CD1c-positive myeloid dendritic cell (primary cell): ENCODE measurements around the gene PLEKHA1.
A peak's percentile ranks its signal among the peaks of the same experiment; 100 is the strongest.

Experiments
- DNase-seq: peaks from one replicate; pipeline ENCODE4 v3.0.0-alpha.2; 2016; ENCODE audit errors: extremely low spot score

Gene PLEKHA1

DNA sequence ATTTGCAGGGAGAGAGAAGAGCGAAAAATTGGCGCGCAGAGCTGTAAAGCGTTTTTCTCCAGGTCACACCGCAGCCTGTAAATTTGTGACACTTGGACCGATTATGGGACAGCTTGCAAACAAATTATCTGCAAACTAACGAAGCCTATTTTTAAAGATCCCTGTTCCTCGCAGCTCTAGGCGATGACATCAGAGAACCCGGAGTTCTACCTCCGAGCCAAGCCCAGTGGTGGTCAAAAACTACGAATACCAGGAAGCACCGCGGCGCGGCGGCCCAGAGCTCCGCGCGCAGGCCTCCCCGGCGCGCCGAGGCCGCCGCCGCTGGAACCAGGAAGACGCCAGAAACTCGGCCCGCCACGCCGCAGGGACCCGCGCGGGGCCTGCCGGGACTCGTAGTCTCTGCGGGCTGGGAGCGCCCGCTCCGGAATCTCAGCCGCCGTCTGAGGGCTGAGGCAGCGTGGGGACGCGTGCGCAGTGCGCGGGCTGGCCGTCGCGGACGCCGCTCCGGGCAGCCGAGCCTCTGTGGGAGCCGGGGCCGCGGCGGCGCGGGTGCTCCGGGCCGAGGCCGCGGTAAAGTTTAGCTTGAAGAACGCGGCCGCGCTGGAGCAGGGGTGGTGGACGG, at the start of gene PLEKHA1:
TSS of gene PLEKHA1 (plus strand) at position 472 of the 622 bp plus-strand sequence. CDS start 18,493 bp downstream, outside the sequence.
- peak; percentile 98 for DNase-seq

DNA sequence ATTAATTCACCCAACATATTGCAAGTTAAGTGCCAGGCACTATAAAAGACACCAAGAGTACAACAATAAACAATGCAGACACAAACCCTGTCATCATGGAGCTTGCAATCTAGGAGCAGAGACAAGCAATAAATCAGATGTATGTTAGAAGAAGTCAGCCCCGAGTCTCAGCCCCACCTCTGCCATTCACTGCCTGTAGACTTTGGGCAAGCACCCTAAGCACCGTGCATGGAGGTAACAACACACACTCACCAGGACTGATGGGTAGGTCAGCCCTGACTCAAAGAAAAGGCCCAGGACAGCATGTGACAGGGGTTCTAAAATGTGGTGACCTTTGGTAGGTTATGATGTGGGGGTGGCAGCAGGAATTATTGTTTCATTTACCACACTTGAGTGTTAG, 49.3 kb upstream of the PLEKHA1 start:
- DNase-seq: no peak

- DNase-seq: no peak
Observed at GRCh38 chr10:122326385-122326784, 48.1 kb upstream of the PLEKHA1 start.

DNA sequence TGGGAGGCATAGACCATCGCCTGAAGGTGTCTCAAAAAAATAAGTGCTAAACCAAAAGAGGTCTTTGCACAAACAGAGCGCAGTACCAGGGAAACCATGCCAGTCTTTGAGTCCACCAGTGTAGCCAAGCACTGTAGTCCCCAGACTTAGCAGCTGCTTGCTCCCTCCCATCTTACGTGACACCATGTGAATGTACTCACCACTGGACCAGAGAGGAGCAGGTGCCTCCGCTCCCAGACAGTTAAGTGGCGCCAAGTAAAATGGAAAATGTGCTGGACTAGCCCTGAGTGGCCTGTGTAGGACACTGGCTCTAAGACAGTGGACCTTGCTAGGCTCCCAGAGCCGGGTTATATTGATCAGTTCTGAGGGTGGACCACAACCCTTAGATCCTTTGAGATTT, 47.7 kb upstream of the PLEKHA1 start:
- no peak for DNase-seq

DNA sequence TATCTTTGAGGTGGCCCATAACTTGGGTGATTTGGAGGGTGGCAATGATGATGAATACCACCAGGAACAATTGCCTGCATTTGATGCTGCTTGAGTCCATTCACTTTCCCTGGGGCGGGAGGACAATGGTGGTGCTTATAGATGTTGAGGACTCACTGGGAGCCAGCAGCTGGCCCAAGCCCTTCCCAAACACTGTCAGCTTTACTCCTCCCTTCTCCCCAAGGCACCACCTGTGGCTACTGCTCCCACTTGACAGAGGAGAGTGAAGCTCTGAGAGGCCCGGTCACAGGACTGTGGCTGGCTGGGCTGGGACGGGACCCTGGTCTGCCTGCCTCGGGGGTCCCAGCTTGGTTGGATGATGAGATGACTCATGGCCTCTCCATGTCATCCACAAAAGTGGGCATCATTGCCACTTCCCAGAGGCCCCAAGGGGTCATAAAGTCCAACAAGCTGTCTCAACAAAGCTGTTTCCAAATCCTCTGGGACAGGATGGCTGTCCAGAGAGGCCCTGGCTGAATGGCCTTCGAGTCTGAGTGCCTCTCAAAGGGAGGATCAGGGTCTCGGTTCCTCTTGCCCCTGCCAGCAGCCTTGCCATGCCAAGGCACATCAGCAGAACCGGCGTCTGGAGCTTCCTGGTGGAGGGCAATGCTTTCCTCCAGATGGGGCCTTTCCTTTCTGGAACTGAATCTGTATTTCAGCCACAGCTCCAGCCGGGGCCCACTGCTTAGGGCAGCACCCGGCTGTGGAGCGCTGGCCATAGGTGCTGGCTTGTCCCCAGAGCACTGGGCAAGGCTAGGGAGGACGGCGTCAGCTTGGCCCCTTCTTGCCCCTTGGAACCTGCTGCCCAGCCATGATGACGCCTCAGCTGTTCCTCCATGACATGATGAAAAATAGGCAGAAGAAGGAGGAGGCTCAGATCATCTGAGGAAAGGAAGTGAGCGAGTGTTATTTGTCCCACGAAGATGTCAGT, 47.0 kb upstream of the PLEKHA1 start:
- DNase-seq: no peak

GRCh38 chr10:122328676-122329075, 45.8 kb upstream of the PLEKHA1 start:
- DNase-seq: peak; percentile 73

- DNase-seq: no peak
Observed at GRCh38 chr10:122329416-122329815, 45.1 kb upstream of the PLEKHA1 start.

DNA sequence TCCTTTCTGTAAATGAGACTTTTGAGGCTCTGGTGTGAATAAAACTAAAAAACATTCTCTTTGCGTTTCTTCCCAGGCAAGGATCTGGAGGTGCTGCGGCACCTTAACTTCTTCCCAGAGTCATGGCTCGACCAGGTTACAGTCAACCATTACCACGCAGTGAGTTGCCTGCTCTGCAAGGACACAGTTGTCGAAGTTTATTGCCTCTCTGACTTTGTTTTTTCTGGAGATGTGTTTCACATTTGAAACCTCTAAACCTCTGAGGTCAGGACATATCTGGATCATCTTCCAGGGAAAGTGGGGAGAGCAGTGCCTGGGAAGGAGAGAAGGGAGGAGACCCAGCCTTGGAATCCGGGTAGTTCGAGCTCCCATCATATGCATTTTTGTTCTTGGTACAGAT, 43.4 kb upstream of the PLEKHA1 start:
- no peak for DNase-seq

DNA sequence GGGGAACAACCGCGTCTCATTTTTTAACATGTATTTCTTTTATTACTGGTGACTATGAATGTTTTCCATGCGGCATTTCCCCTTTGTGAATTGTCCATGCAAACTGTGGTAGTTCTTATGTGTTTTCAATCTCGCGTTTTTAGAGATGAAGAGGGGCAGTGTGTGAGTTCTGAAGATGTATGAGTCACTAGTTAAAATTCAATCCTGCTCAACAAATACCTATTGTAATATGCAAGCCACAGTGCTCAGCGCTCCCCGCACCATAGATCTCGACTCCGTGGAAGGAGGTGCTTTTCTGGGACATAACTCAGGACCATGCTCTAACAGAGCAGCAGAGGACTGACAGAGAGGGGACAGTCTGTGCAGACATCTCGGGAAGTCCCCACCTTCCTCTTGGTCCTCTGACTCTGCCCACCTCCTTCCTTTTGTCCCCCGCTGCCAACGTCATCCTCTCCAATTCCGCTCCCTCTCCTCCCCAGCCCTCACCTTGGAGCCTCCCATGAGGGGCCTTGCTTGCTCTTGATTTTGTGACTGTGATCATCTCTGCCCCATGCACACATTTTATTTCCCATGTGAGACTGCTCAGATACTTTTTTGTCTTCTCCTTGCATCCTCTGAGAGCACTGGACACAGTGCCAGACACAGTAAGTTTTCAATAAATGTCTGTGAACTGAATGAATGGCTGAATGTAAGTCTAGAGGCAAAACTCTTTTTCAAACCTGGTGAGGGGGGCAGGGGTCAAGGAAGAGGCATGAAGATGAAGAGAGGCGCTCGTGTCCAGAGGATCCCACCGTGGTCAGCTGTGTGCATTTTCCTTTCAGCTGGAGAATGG, 42.7 kb upstream of the PLEKHA1 start:
- DNase-seq: no peak

DNA sequence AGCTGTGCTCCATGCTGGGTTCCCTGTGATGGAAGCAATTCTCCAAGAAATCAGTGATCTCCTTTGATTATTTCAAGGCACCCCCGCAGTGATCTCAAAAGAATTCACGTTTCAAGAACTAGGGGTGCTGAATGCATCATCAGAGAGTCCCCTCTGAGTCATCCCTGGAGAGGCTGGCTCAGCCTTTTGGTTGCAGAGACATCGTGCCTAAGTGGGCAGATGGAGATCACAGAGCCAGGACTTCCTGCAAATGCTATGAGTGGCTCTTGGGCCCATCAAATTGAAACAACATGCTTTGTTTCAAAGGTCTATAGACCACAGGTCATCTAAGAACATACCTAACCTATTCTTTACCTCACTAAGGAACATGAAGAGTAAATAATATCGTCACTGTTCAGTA, 41.5 kb upstream of the PLEKHA1 start:
- peak; percentile 27 for DNase-seq

GRCh38 chr10:122336332-122336731, 38.2 kb upstream of the PLEKHA1 start:
- no peak for DNase-seq

DNA sequence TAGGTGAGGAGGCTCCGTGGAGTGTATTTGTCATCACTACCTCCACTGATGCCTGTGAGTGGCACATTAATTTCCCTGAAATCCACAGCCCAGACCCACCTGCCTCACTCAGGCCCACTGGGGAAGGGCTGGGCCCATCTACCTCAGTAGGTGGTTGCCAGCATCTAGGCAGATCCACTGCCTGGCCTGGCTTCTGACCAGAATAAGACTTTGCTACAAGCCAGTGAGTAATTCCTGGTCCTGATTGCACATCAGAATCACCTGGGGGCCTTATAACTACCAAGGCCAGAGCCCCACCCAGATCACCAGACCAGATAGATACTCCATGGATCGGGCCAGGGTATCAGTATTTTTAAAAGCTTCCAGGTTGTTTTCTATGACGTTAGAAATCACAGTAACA, 37.5 kb upstream of the PLEKHA1 start:
- no peak for DNase-seq

DNA sequence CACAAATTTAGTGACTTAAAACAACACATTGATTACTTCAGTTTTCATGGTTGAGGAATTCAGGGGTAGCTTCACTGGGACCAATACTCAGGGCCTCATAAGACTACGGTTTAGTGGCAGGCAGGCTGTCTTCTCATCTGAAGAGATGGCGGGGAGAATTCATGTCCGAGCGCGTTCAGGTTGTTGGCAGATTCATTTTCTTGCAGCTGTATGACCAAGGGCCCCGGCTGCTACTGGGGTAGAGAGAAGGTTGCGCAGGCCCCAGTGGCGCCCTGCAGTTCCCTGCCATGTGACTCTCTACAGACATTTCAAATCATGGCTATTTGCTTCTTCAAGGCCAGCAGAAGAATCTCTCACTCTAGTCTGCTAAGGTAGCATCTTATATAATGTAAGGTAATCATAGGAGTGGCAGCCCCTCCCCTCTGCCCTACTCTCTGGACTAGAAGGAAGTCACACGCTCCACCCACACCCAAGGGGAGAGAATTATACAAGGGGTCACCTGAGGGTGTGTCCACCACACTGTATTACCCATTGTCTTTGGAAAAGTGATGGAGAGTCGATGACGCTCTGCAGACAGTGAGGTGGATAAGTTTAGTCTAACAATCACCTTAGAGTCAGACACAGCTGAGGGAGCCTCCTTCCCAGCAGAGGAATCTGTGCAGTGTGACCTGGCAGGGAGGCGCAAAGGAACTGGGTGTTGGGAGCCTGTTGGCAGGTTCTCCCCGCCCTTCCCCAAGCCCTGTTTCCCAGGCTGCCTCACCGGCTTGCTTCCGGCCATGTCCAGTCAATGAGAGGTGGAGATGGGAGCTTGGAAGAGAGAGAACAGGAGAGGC, 35.7 kb upstream of the PLEKHA1 start:
- no peak for DNase-seq

DNA sequence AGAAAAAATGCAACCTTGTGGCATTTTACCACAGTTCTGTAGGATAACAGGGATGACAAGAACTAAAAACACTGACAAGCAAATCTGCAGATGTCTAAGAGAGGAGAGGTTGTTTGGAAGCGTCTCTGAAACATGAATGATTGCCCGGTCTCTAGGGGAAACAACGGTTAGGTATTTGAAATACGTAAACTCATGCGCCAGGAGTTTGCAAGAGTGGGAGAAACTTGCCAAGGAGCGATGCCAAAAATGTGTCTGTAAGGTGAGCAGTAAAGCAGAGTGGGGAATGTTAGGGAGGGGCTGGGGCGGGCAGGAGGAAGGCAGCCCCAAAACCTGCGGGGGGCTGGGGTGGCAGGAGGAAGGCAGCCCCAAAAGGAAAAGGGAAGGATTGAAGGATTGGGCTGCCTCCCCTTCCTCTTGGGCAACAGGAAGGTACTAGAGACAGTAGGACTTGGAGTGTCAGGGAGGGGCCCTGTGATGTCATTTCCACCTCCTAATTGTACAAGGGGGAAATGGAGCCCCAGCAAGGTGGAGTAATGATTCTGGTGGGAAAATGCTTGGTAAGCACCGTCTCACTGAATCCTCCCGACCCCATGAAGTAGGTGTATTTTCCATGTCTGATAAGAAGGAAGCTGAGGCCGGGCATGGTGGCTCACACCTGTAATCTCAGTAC, 33.2 kb upstream of the PLEKHA1 start:
- no peak for DNase-seq

DNA sequence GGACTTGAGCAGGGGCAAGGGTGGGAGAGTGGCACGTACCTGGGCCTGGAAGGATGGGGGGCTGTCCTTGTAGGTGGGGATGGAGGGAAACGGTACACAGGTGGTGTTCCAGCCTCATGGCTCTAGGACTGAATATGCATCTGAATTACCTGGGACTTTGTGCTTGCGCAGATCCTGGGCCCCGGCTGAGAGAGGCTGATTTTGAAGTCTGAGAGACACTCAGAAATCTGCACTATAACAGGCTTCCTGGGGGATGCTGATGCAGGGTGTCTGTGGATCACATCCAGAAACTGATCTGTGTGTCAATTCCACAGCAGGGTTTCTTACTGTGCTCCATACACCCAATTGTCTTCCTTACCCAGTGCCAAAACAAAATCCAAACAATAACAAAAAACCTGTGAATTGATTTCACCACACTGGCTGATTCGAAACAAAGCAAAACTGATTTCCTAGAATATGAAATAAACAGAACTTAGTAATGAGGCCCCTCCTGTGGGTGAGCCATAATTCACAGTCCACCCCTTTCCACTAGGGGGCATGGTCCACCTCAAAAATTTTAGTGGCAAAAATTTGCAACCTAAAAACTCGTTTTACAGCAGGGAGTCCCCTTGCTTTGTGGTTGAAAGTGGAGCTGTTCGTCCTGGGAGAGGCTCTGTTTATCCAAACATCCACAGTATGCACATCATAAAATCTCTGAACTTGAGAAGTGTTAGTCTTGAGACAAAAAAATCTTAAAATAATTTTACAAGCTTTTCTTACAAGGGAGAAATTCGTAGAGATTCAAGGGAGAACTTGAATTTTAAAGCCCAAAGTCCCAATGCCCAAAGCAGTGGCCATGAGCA, 32.0 kb upstream of the PLEKHA1 start:
- peak; percentile 73 for DNase-seq

GRCh38 chr10:122343135-122343800, 31.2 kb upstream of the PLEKHA1 start:
- no peak for DNase-seq

GRCh38 chr10:122343936-122344335, 30.6 kb upstream of the PLEKHA1 start:
- DNase-seq: no peak

GRCh38 chr10:122344741-122345258, 29.7 kb upstream of the PLEKHA1 start:
- DNase-seq: no peak
